Urinary bladder (tissue), 4 donors: ENCODE data around the gene VEGFD. TPM values are rescaled to one million over a fixed set of nuclear protein-coding genes. Genes with fewer than 3 reads are reported as not detected.

Experiments used
- DNase-seq: peaks from one replicate; pipeline ENCODE4 v3.0.0-alpha.2; 2015; ENCODE audit errors: extremely low spot score
- H3K27ac ChIP-seq: one replicate; pipeline ENCODE4 v1.5.1; 2013; ENCODE audit warnings: low read depth, mild to moderate bottlenecking, moderate library complexity
- H3K36me3 ChIP-seq: one replicate; pipeline ENCODE4 v1.6.1; 2013; ENCODE audit warnings: mild to moderate bottlenecking, moderate library complexity; ENCODE audit not compliant: insufficient read depth
- H3K4me1 ChIP-seq: one replicate; pipeline ENCODE4 v1.6.1; 2013; ENCODE audit warnings: mild to moderate bottlenecking, moderate library complexity; ENCODE audit not compliant: insufficient read depth
- H3K4me3 ChIP-seq: one replicate; pipeline ENCODE4 v1.5.1; 2013; ENCODE audit warnings: low read depth, low read length
- WGBS: extraction: QIAGEN DNeasy Blood & Tissue Kit; methylation state at CpG from one replicate; pipeline ENCODE4 v1.1.7; 2013; 5-methylcytosine and 5-hydroxymethylcytosine counted together
- polyA plus RNA-seq: library from polyadenylated mRNA; stranded (reverse); fragments of 200-250 nt; gene quantifications from one replicate; pipeline ENCODE4 v1.2.3, GENCODE V29; 2013
- total RNA-seq: library from RNA; depleted of rRNA; stranded (reverse); fragments of >200 nt; gene quantifications from one replicate; pipeline ENCODE4 v1.2.3, GENCODE V29; 2014
- donor health status: healthy with polysubstance abuse.
- donor health status: healthy.

The VEGFD gene
- total and polyA plus RNA-seq, 2 donors, result 0.94 to 2.6 TPM

- no peak for DNase-seq
- Histone ChIP-seq H3K4me1 (no peaks in the 10 kb centered on the region), H3K4me3 (no peak overlapping the region), H3K27ac (no peak overlapping the region), H3K36me3 (no peaks in the 10 kb centered on the region)
- WGBS, result 61% methylated on average over 3 of the region's 3 CpGs
These were observed 15.8 kb upstream of the VEGFD start for GRCh38 chrX:15399962-15400391.

DNA sequence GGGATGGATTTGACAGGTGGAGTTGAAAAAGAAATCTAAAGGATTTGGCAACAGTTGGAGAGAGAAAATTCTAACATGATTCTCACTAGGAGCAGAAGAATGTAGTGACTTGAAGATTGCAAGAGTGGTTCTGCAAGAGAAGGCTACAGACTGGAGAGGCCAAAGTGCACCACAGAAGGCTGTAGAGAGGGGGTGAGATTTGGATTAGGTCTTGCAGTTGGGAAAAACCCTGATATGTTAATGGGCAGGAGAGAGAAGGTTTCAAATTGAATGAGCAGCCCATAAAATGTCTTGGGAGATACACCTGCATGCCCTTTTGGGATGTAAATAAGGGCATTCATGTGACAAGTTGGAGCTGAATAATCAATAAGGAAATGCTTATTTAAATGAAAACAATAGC is 14.7 kb upstream of the VEGFD start:
- Histone ChIP-seq H3K4me3 (no peak overlapping the region), H3K27ac (no peak overlapping the region), H3K4me1 (no peaks in the 10 kb centered on the region), H3K36me3 (no peaks in the 10 kb centered on the region)
- DNase-seq, result no peak

DNA sequence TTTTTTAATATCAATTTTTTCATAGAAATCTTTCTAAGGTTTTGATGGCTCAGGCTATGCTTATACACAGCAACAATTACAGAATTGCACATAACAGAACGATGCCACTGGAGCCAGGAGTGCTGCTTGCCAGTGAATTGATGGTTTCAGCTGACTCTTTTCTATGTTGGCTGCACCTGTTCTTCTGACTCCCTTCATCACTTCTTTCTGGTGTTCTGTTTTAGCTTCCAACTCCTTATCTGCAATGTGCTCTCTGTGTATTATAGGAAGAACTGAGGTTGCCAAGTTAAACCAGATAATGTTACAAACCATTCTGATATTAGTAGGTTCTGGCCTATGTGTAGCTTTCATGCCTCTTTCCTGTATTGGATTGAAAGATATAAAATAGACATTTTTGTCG is 11.6 kb upstream of the VEGFD start:
- 51% methylated on average over 2 of the region's 2 CpGs for WGBS

DNA sequence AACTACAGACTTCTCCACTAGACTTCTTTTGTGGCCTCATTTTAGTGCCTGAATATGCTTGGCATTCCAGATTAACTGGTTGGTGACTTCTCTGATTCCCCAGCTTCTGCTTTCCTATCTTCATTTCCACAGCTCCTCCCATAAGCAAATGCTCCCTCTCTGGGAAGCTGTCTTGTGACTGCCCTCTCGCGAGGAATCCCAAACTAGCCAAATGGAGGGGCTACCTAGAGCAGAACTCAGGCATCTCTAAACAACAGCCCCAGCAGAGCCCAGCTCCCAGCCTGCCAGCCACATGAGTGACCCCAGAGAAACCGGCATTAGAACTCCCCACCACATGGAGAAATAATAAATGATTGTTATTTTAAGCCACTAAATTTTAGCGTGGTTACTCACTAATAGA is 7.6 kb upstream of the VEGFD start:
- WGBS, result 78% methylated on average over 4 of the region's 4 CpGs
- no peak for DNase-seq
- H3K4me3 ChIP-seq, result no peak overlapping the region
- no peaks in the 10 kb centered on the region for H3K36me3 ChIP-seq
- no peak overlapping the region for H3K27ac ChIP-seq
- H3K4me1 ChIP-seq, result no peaks in the 10 kb centered on the region

More for the DNA sequence above, 11.6 kb upstream of the VEGFD start:
- no peak overlapping the region for H3K27ac ChIP-seq
- H3K4me3 ChIP-seq, result no peak overlapping the region
- no peaks in the 10 kb centered on the region for H3K36me3 ChIP-seq
- H3K4me1 ChIP-seq, result no peaks in the 10 kb centered on the region
- no peak for DNase-seq

DNA sequence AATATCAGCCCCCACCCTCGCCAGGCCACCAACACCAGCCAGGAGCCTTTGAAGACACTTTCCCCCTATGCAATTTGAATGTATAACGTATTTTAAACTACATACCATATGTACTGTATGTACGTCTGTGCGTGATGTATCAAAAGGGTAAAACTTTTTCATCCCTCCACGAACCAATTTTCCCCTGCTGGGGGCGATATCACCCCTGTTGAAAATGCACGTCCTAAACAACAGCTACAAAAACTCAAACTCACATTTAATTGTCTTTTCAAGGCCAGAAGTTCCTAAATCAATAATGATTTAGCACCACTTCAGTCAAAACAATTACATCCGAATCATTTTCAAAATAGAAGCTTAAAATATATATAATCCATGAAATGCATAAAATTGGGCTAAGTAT is 1.4 kb downstream of the VEGFD start:
- Histone ChIP-seq H3K27ac (no peak overlapping the region), H3K36me3 (no peaks in the 10 kb centered on the region), H3K4me3 (no peak overlapping the region), H3K4me1 (no peaks in the 10 kb centered on the region)
- no peak for DNase-seq
- WGBS, result 88% methylated on average over 8 of the region's 8 CpGs

DNA sequence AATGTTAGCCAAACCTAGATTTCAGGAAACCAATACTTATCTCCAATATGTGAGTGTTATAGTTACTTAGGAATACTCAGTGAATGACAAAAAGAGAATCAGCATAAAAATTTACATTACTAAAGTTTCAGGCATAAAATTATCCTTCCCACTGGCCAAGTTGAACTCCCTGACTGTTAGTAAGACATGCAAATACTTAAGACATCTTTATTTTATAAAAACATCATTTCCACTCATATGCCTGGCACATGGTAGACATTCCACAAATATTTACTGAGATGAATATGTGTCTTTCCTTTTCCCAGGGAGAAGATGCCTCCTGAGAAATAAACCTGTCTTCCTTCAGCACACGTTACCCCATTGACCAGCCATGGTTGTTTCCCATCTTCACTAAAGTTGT is 7.3 kb downstream of the VEGFD start:
- Histone ChIP-seq H3K27ac (no peak overlapping the region), H3K36me3 (no peaks in the 10 kb centered on the region), H3K4me1 (no peaks in the 10 kb centered on the region), H3K4me3 (no peak overlapping the region)
- no peak for DNase-seq
- 87% methylated on average over 1 of the region's 1 CpG for WGBS

DNA sequence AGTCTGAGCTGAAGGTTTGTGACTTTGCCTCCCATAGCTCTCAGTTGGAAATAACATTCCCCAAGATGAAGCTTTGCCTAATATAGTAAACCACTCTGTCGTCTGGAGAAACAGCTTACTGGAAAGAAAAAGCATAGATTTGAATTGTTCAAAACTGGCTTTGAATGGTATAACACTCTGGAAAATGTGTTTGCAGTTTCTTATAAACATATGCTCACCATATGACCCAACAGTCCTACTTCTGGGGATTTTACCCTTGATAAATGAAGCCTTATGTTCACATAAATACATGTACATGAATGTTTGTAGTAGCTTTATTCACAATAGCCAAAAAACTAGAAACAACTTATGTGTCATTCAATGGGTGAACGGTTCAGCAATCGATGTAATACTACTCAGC is 10.2 kb downstream of the VEGFD start:
- no peak for DNase-seq
- 64% methylated on average over 3 of the region's 3 CpGs for WGBS
- Histone ChIP-seq H3K4me1 (no peaks in the 10 kb centered on the region), H3K36me3 (no peaks in the 10 kb centered on the region), H3K27ac (no peak overlapping the region), H3K4me3 (no peak overlapping the region)

- Histone ChIP-seq H3K36me3 (no peaks in the 10 kb centered on the region), H3K27ac (no peak overlapping the region), H3K4me1 (no peaks in the 10 kb centered on the region), H3K4me3 (no peak overlapping the region)
- DNase-seq, result no peak
- WGBS, result 71% methylated on average over 9 of the region's 9 CpGs
These were observed 17.5 kb downstream of the VEGFD start for GRCh38 chrX:15366506-15367352.

DNA sequence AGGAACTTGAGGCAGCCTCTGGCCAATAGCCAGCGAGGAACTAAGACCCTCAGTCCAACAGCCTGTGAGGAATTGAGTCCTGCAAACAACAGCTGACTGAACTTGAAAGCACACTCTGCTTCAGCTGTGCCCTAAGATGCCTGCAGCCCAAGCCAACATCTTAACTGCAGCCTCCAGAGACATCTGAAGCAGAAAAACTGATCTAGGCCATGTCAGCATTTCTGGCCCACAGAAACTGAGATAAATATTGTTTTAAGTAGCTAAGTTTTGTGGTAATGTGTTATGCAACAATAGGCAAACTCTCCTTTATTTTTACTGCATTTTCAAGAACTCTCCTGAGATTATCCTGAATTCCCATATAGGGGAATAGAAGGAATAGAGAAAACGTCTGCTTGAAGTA is 24.5 kb downstream of the VEGFD start:
- Histone ChIP-seq H3K27ac (no peak overlapping the region), H3K4me1 (no peaks in the 10 kb centered on the region), H3K4me3 (no peak overlapping the region), H3K36me3 (no peaks in the 10 kb centered on the region)
- WGBS, result 73% methylated on average over 2 of the region's 2 CpGs
- no peak for DNase-seq

GRCh38 chrX:15358533-15358932 is 25.7 kb downstream of the VEGFD start:
- Histone ChIP-seq H3K36me3 (no peaks in the 10 kb centered on the region), H3K27ac (no peak overlapping the region), H3K4me1 (no peaks in the 10 kb centered on the region), H3K4me3 (no peak overlapping the region)
- 88% methylated on average over 2 of the region's 2 CpGs for WGBS
- no peak for DNase-seq

- 54% methylated on average over 1 of the region's 1 CpG for WGBS
- Histone ChIP-seq H3K4me3 (no peak overlapping the region), H3K36me3 (no peaks in the 10 kb centered on the region), H3K4me1 (no peaks in the 10 kb centered on the region), H3K27ac (no peak overlapping the region)
- no peak for DNase-seq
These were observed 27.8 kb downstream of the VEGFD start for GRCh38 chrX:15356444-15356843.

DNA sequence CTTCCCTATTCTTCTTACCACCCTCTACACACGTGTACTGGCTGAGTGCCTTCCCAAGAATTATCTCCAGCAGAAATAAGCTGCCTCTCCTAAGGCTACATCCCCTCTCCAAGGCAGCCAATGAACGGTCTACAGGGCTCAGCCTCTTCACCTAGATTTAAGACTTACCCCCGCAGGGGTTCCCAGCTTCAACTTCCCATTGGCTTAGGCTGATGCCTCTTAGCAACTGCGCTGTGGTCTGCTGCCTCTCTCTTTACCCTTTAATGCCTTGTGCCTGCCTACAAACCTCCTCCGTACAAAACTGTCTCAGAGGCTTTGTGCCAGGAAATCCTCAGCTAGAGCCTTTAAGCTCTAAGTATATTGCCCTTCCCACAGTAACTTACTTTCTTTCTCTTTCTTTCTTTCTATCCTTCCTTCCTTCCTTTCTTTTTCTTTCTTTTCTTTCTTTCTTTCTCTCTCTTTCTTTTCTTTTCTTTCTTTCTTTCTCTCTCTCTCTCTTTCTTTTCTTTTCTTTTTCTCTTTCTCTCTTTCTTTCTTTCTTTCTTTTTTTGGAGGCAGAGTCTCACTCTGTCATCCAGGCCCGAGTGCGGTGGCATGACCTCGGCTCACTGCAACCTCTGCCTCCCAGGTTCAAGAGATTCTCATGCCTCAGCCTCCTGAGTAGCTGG is 33.8 kb downstream of the VEGFD start:
- Histone ChIP-seq H3K4me1 (no peaks in the 10 kb centered on the region), H3K4me3 (no peak overlapping the region), H3K36me3 (no peaks in the 10 kb centered on the region), H3K27ac (no peak overlapping the region)
- WGBS, result 72% methylated on average over 8 of the region's 8 CpGs
- DNase-seq, result no peak

DNA sequence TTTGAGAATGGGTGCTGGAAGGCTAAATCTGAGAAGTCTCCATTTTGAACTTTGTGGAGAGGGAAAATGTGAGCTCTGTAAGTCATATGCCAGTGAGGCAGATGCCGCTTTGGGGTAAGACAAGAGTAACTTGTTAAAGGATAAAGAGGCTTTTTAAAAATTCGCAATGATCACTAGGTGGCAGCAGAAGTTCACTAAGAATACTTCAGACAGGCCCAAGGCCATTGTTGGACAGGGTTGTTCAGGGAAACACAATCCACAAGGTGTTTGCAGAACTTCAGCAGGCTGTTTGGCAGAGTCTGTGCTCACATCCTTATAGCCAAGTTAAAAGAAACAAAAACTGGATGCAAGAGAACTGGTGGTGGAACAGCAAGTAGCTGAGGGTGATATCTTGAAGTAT is 35.2 kb downstream of the VEGFD start:
- 21% methylated on average over 2 of the region's 2 CpGs for WGBS
- no peaks in the 10 kb centered on the region for H3K4me1 ChIP-seq
- peak; percentile 25 for DNase-seq
- no peak overlapping the region for H3K27ac ChIP-seq
- H3K36me3 ChIP-seq, result no peaks in the 10 kb centered on the region
- no peak overlapping the region for H3K4me3 ChIP-seq

GRCh38 chrX:15345976-15346375 is 38.2 kb downstream of the VEGFD start:
- WGBS, result 75% methylated on average over 3 of the region's 3 CpGs
- no peaks in the 10 kb centered on the region for H3K4me1 ChIP-seq
- H3K4me3 ChIP-seq, result no peak overlapping the region
- no peak for DNase-seq
- no peak overlapping the region for H3K27ac ChIP-seq
- H3K36me3 ChIP-seq, result no peaks in the 10 kb centered on the region
